D721Med (cell line): ENCODE results near the gene HECW1.

ENCODE experiments used
- DNase-seq: peaks from one replicate; pipeline ENCODE4 v3.0.0; 2011; ENCODE audit warnings: low spot score; ENCODE audit not compliant: insufficient read length
- FAIRE-seq: peaks from 2 replicates; lab custom pipeline; 2011; peaks lifted over from hg19 to GRCh38; lab: Jason Lieb, UNC
- CTCF ChIP-seq: IDR thresholded peaks from 2 replicates; pipeline ENCODE4 v1.5.1; 2012; ENCODE audit warnings: mild to moderate bottlenecking, control low read depth; ENCODE audit not compliant: insufficient read depth; ENCODE audit errors: missing control alignments

Gene HECW1

DNA sequence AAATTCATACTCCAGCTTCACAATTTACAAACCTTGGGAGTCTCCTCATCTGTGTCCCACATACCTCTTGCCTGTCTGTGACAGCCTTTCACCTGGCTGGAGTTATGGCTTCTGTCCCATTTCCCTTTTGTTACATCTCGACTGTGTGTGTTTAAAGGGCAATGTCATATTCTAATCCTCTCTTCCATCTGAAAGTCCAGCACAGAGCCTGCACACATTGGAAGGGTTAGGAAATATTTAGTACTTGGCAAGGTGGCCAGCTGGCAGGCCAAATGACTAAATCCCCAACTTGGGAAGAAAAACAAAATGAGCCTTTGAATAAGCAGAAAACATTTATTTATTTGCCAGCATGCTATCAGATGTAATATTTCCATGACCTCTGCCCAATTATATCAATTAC is 350.4 kb downstream of the HECW1 start:
- FAIRE-seq (no peak), DNase-seq (no peak)
- TF ChIP-seq CTCF, result no peak

GRCh38 chr7:43463401-43463980 is 351.0 kb downstream of the HECW1 start:
- no peak for TF ChIP-seq CTCF
- FAIRE-seq, result no peak
- DNase-seq, result no peak

GRCh38 chr7:43465581-43466554 is 353.4 kb downstream of the HECW1 start:
- DNase-seq, result no peak
- FAIRE-seq, result no peak
- no peak for TF ChIP-seq CTCF

DNA sequence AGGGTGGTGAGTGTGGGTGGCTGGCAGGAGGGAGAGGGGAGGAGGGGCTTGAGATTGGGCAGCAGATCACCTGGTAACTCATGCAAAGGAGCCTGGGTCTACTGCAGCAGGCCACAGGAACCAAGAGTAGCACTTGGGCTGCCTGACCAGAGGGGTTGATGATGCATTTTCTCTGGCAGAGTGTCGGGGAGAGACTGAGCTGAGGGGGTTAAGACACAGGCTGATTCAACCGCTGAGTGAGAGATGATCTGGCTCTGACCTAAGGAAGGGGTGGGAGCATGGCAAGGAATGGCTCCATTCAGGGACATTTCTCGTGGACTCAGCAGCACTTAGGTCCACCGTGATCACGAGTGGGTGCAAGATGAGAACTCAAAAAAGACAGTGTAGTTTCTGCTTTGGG is 355.0 kb downstream of the HECW1 start:
- no peak for TF ChIP-seq CTCF
- DNase-seq (no peak), FAIRE-seq (no peak)

GRCh38 chr7:43467846-43468245 is 355.4 kb downstream of the HECW1 start:
- no peak for FAIRE-seq

DNA sequence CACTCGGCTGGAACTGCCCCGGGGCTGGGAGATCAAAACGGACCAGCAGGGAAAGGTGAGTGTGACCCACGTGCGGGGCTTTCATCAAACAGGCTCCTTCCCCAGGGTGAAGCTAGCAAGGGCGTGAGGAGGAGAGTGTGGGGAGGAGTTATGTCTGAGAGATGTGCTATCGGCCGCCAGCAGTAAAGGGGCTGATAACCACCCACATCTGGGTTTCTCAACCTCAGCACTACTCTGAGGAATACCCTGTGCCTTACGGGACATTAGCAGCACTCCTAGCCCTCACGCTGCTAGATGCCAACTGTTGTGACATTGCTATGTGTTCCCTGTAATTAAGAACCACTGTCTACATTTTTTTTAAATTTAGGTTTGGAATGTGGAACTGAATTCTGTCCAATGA is 356.6 kb downstream of the HECW1 start:
- DNase-seq, result no peak
- FAIRE-seq, result no peak
- TF ChIP-seq CTCF, result no peak

More at GRCh38 chr7:43467846-43468245, 355.4 kb downstream of the HECW1 start:
- no peak for DNase-seq
- no peak for TF ChIP-seq CTCF
